Fibroblast of lung (primary cell): ENCODE data around the gene CACNG7.

Experiments used
- EZH2 ChIP-seq: IDR thresholded peaks from 2 replicates; pipeline ENCODE4 v1.5.1; 2012; ENCODE audit warnings: low read length, control low read depth, mild to moderate bottlenecking; ENCODE audit errors: missing control alignments
- TF ChIP-seq, protein P1 (sequence below), 2 donors: IDR thresholded peaks in 1 of 2; conservative IDR thresholded peaks in 1 of 2; 1 replicate in 1 of 2; 2 replicates in 1 of 2; pipeline ENCODE4 v1.5.1; 2011 to 2012; ENCODE audit warnings: low read length in 2 of 2, control low read depth in 1 of 2, inconsistent platforms in 1 of 2, low read depth in 1 of 2, mild to moderate bottlenecking in 1 of 2

DNA sequence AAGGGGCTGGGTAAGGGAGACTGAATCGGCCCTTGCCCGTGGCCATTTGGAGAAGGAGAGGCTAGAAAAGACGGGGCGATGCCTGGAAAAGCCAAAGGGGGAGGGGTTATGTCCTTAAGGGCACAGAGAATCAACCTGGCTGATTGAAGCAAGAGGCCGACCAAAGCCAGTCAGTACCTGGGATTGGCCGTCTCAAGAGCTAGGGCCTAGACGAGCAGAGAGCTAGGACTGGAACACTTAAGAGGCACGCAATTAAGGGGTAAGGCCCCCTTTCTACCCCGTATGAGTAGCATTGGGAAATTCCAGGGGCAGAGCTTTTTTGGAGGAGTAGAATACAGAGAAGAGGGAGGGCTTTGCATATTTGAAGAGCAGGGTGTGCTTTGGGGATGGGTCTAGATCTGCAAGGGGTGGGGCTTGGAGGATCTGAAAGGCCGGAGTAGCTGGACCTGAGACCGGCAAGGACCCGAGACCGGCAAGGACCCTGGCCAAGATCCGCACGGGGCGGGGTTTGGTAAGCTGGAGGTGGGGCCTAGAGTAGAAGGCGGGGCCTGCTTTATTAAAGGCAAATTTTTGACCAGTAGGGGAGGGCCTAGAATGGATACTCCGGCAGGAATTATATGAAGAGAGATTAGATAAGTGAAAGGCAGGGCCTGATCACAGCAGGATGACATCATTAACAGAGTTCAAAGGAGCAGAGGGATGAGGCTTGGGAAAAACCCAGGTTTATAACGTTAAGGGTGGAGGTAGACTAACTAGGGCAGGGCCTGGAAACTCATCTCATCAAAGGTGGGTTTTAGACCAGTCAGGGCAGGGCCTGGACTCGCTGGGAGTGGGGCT, 71.7 kb downstream of the CACNG7 start:
- TF ChIP-seq, protein P1, sequence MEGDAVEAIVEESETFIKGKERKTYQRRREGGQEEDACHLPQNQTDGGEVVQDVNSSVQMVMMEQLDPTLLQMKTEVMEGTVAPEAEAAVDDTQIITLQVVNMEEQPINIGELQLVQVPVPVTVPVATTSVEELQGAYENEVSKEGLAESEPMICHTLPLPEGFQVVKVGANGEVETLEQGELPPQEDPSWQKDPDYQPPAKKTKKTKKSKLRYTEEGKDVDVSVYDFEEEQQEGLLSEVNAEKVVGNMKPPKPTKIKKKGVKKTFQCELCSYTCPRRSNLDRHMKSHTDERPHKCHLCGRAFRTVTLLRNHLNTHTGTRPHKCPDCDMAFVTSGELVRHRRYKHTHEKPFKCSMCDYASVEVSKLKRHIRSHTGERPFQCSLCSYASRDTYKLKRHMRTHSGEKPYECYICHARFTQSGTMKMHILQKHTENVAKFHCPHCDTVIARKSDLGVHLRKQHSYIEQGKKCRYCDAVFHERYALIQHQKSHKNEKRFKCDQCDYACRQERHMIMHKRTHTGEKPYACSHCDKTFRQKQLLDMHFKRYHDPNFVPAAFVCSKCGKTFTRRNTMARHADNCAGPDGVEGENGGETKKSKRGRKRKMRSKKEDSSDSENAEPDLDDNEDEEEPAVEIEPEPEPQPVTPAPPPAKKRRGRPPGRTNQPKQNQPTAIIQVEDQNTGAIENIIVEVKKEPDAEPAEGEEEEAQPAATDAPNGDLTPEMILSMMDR (conservative IDR thresholded peaks at IDR 0.05 in 1 of 2, IDR thresholded peaks at IDR 0.05 in 1 of 2; ENCODE audit: low read depth in 1 of 2, low read length in 2 of 2) = no peak
- TF ChIP-seq EZH2 = no peak
